ENCODE data around the gene IDI2.

- TF ChIP-seq CTCF (IDR thresholded peaks at IDR 0.05) (peak in 4 of 6 experiments; percentile 13 to 18 (median 18)), POLR2A (IDR thresholded peaks at IDR 0.05) (peak; percentile 73 to 83)
These were observed 37.6 kb downstream of the IDI2 start, which contains the start of gene GTPBP4 for GRCh38 chr10:987870-988666.

All from Peyer's patch (tissue), 4 donors.